ENCODE data around the gene GON4L. TPM values are rescaled to one million over a fixed set of nuclear protein-coding genes. Genes with fewer than 3 reads are reported as not detected.

GON4L gene
- total and polyA plus RNA-seq, 4 donors, result 16.2 to 61.4 (median 32.3) TPM

DNA sequence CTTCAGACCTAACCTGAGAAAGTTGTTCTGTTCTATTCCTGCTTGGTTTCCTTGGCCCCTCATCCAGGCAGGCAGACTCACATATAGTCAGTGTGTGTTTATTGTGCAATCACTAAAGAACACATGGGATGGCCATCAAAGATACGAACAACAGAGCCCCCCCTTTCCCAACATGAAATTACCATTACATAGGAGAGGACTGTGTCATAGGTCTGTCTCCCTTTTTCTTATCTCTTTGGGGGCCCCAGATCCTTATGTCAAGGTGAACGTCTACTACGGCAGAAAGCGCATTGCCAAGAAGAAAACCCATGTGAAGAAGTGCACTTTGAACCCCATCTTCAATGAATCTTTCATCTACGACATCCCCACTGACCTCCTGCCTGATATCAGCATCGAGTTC, 23.9 kb upstream of the GON4L start:
- Histone ChIP-seq H3K9ac (ENCODE audit: insufficient read depth in 1 of 2, low read length in 2 of 2) (no peak overlapping the region), H3K9me3 (ENCODE audit: control insufficient read depth in 4 of 4, insufficient read depth in 3 of 4, low read length in 3 of 4) (no peaks in the 10 kb centered on the region), H3K36me3 (ENCODE audit: control insufficient read depth in 4 of 4, insufficient read depth in 4 of 4, low read length in 4 of 4) (peaks cover 0 to 6% (median 0%) of the 10 kb centered on the region in 4 donors), H3K4me3 (no peak overlapping the region), H3K27ac (ENCODE audit: low read depth in 1 of 2, low read length in 1 of 2) (no peak overlapping the region), H3K4me1 (ENCODE audit: control insufficient read depth in 5 of 5, insufficient read depth in 5 of 5, low read length in 5 of 5) (no peaks in the 10 kb centered on the region), H3K27me3 (ENCODE audit: control insufficient read depth in 3 of 3, insufficient read depth in 3 of 3, low read length in 2 of 3) (no peaks in the 10 kb centered on the region)
- WGBS, 2 donors, result 90 to 94% methylated on average over 6 of the region's 6 CpGs
- ATAC-seq (ENCODE audit: insufficient read depth, low FRiP score) (no peak), DNase-seq (no peak)
- TF ChIP-seq, protein P1, sequence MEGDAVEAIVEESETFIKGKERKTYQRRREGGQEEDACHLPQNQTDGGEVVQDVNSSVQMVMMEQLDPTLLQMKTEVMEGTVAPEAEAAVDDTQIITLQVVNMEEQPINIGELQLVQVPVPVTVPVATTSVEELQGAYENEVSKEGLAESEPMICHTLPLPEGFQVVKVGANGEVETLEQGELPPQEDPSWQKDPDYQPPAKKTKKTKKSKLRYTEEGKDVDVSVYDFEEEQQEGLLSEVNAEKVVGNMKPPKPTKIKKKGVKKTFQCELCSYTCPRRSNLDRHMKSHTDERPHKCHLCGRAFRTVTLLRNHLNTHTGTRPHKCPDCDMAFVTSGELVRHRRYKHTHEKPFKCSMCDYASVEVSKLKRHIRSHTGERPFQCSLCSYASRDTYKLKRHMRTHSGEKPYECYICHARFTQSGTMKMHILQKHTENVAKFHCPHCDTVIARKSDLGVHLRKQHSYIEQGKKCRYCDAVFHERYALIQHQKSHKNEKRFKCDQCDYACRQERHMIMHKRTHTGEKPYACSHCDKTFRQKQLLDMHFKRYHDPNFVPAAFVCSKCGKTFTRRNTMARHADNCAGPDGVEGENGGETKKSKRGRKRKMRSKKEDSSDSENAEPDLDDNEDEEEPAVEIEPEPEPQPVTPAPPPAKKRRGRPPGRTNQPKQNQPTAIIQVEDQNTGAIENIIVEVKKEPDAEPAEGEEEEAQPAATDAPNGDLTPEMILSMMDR (IDR thresholded peaks at IDR 0.05; ENCODE audit: control extremely low read depth, extremely low read depth), result no peak

DNA sequence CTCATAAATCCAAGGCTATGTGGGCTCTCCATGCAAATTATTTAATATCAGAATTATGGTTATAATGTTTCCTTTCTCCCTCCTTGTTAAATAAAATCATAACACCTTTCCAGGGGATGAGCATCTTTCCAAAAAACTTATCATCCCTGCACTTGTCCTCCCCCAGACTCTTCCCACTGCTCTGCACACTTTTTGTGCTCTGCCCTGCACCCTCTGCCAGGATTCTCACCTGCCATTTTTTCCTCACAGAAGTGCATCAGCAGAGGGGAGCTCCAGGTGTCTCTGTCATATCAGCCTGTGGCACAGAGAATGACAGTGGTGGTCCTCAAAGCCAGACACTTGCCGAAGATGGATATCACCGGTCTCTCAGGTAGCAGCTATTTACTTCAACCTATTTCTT, 23.2 kb upstream of the GON4L start:
- Histone ChIP-seq H3K9ac (ENCODE audit: insufficient read depth in 1 of 2, low read length in 2 of 2) (no peak overlapping the region), H3K36me3 (ENCODE audit: control insufficient read depth in 4 of 4, insufficient read depth in 4 of 4, low read length in 4 of 4) (peaks cover 0 to 4% (median 0%) of the 10 kb centered on the region in 4 donors), H3K9me3 (ENCODE audit: control insufficient read depth in 4 of 4, insufficient read depth in 3 of 4, low read length in 3 of 4) (no peaks in the 10 kb centered on the region), H3K27ac (ENCODE audit: low read depth in 1 of 2, low read length in 1 of 2) (no peak overlapping the region), H3K4me3 (no peak overlapping the region), H3K27me3 (ENCODE audit: control insufficient read depth in 3 of 3, insufficient read depth in 3 of 3, low read length in 2 of 3) (no peaks in the 10 kb centered on the region), H3K4me1 (ENCODE audit: control insufficient read depth in 5 of 5, insufficient read depth in 5 of 5, low read length in 5 of 5) (no peaks in the 10 kb centered on the region)
- no peak for ATAC-seq (ENCODE audit: insufficient read depth, low FRiP score)
- TF ChIP-seq, protein P1 (IDR thresholded peaks at IDR 0.05; ENCODE audit: control extremely low read depth, extremely low read depth), result no peak
- no peak for DNase-seq
- WGBS, 2 donors, result 96 to 98% methylated on average over 2 of the region's 2 CpGs

DNA sequence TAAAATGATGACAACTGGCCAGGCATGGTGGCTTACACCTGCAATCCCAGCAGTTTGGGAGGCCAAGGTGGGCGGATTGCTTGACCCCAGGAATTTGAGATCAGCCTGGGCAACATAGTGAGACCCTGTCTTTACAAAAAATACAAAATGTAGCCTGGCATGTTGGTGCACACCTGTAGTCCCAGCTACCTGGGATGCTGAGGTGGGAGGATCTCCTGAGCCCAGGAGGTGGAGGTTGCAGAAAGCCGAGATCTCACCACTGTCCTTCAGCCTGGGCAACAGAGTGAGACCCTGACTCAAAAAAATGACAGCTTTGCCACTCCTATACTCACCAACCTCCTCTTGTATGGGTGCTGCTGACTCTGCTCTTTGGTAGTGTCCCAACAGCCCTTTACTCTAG, 20.9 kb upstream of the GON4L start:
- no peaks in the 10 kb centered on the region for H3K4me1 ChIP-seq (ENCODE audit: control insufficient read depth in 5 of 5, insufficient read depth in 5 of 5, low read length in 5 of 5)
- H3K9me3 ChIP-seq (ENCODE audit: control insufficient read depth in 4 of 4, insufficient read depth in 3 of 4, low read length in 3 of 4), result no peaks in the 10 kb centered on the region
- no peak for DNase-seq
- H3K27ac ChIP-seq (ENCODE audit: low read depth in 1 of 2, low read length in 1 of 2), result no peak overlapping the region
- H3K36me3 ChIP-seq (ENCODE audit: control insufficient read depth in 4 of 4, insufficient read depth in 4 of 4, low read length in 4 of 4), result peaks cover 0 to 4% (median 0%) of the 10 kb centered on the region in 4 donors
- H3K27me3 ChIP-seq (ENCODE audit: control insufficient read depth in 3 of 3, insufficient read depth in 3 of 3, low read length in 2 of 3), result no peaks in the 10 kb centered on the region
- ATAC-seq (ENCODE audit: insufficient read depth, low FRiP score), result no peak
- TF ChIP-seq, protein P1 (IDR thresholded peaks at IDR 0.05; ENCODE audit: control extremely low read depth, extremely low read depth), result no peak
- H3K4me3 ChIP-seq, result no peak overlapping the region
- H3K9ac ChIP-seq (ENCODE audit: insufficient read depth in 1 of 2, low read length in 2 of 2), result no peak overlapping the region
- WGBS, 2 donors, result 90 to 97% methylated on average over 2 of the region's 2 CpGs

DNA sequence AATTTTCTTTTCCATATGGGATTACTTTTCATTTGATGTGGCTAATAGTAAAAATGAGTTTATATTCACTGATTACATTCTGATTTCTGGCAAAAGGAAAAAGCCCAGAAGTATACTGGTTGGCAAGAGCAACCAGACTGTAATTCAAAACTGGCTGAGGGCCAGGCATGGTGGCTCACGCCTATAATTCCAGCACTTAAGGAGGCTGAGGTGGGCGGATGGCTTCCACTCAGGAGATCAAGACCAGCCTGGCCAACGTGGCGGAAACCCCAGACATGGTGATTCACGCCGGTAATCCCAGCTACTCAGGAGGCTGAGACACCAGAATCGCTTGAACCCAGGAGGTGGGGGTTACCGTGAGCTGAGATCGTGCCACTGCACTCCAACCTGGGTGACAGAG, 16.8 kb upstream of the GON4L start:
- peaks cover 0 to 2% (median 0%) of the 10 kb centered on the region in 4 donors for H3K36me3 ChIP-seq (ENCODE audit: control insufficient read depth in 4 of 4, insufficient read depth in 4 of 4, low read length in 4 of 4)
- H3K4me3 ChIP-seq, result no peak overlapping the region
- WGBS, 2 donors, result 75 to 80% methylated on average over 9 of the region's 9 CpGs
- no peak overlapping the region for H3K9ac ChIP-seq (ENCODE audit: insufficient read depth in 1 of 2, low read length in 2 of 2)
- H3K27me3 ChIP-seq (ENCODE audit: control insufficient read depth in 3 of 3, insufficient read depth in 3 of 3, low read length in 2 of 3), result no peaks in the 10 kb centered on the region
- no peak overlapping the region for H3K27ac ChIP-seq (ENCODE audit: low read depth in 1 of 2, low read length in 1 of 2)
- peaks cover 0 to 3% (median 0%) of the 10 kb centered on the region in 5 donors for H3K4me1 ChIP-seq (ENCODE audit: control insufficient read depth in 5 of 5, insufficient read depth in 5 of 5, low read length in 5 of 5)
- ATAC-seq (ENCODE audit: insufficient read depth, low FRiP score), result no peak
- DNase-seq, result peak; percentile 22 to 47 (median 41)
- no peaks in the 10 kb centered on the region for H3K9me3 ChIP-seq (ENCODE audit: control insufficient read depth in 4 of 4, insufficient read depth in 3 of 4, low read length in 3 of 4)
- TF ChIP-seq, protein P1 (IDR thresholded peaks at IDR 0.05; ENCODE audit: control extremely low read depth, extremely low read depth), result no peak

All from lung (tissue), 12 donors.